Mononuclear cell (primary cell): ENCODE results near the gene DSC2. TPM values are rescaled to one million over a fixed set of nuclear protein-coding genes. Genes with fewer than 3 reads are reported as not detected.
"Not testable (repeated sequence)": the region's sequence is repeated elsewhere in the genome, so short reads cannot be mapped to it uniquely, and the experiment has no call there.

Experiments used
- H3K27me3 ChIP-seq: 2 replicates; pipeline ENCODE4 v1.6.0; 2011; ENCODE audit warnings: low read length, control low read depth; ENCODE audit not compliant: insufficient read depth
- H3K4me1 ChIP-seq: 2 replicates; pipeline ENCODE4 v1.5.1; 2011; ENCODE audit warnings: mild to moderate bottlenecking, low read length, control low read depth; ENCODE audit not compliant: insufficient read depth
- H3K4me3 ChIP-seq: 2 replicates; pipeline ENCODE4 v1.5.1; 2011; ENCODE audit warnings: mild to moderate bottlenecking, low read length, moderate library complexity
- H3K9me3 ChIP-seq: 2 replicates; pipeline ENCODE4 v1.5.1; 2011; ENCODE audit warnings: low read depth, mild to moderate bottlenecking, control low read depth, low read length
- total RNA-seq: library from RNA; depleted of rRNA; stranded (reverse); fragments of >200 nt; gene quantifications from one replicate; pipeline ENCODE4 v1.2.3, GENCODE V29; 2012

The DSC2 gene
- total RNA-seq, 1 donor = 8.1 TPM

- no peak within 1 kb of the TSS for H3K4me3 ChIP-seq
- peaks cover 61% of the 10 kb centered on the region for H3K27me3 ChIP-seq
- H3K4me1 ChIP-seq = no peaks in the 10 kb centered on the region
- H3K9me3 ChIP-seq = no peaks in the 10 kb centered on the region
Observed at GRCh38 chr18:31042406-31043181, 59.6 kb downstream of the DSC2 start, which contains the start of gene DSC3. TSS of gene DSC3 (minus strand) at chr18:31042742. CDS start at chr18:31042660, 82 bp downstream.

GRCh38 chr18:31042084-31042405 lies 60.2 kb downstream of the DSC2 start:
- Histone ChIP-seq H3K4me3 (no peak overlapping the region), H3K9me3 (no peaks in the 10 kb centered on the region), H3K4me1 (no peaks in the 10 kb centered on the region), H3K27me3 (peaks cover 61% of the 10 kb centered on the region)

GRCh38 chr18:31041271-31042083 lies 60.7 kb downstream of the DSC2 start:
- Histone ChIP-seq H3K9me3 (no peaks in the 10 kb centered on the region), H3K4me1 (no peaks in the 10 kb centered on the region), H3K27me3 (peaks cover 61% of the 10 kb centered on the region), H3K4me3 (no peak overlapping the region)

- peaks cover 61% of the 10 kb centered on the region for H3K27me3 ChIP-seq
- H3K4me1 ChIP-seq = no peaks in the 10 kb centered on the region
- H3K9me3 ChIP-seq = no peaks in the 10 kb centered on the region
- no peak overlapping the region for H3K4me3 ChIP-seq
Observed at GRCh38 chr18:31040686-31041270, 61.4 kb downstream of the DSC2 start.

- Histone ChIP-seq H3K4me1 (no peaks in the 10 kb centered on the region), H3K9me3 (no peaks in the 10 kb centered on the region), H3K4me3 (no peak overlapping the region)
Observed at GRCh38 chr18:31039426-31039825, 62.8 kb downstream of the DSC2 start.

GRCh38 chr18:31037686-31038085 lies 64.5 kb downstream of the DSC2 start:
- not testable (repeated sequence) for H3K4me3 ChIP-seq, H3K4me1 ChIP-seq, H3K9me3 ChIP-seq
- H3K27me3 ChIP-seq = peaks cover 37% of the 10 kb centered on the region

More at GRCh38 chr18:31039426-31039825, 62.8 kb downstream of the DSC2 start:
- peaks cover 55% of the 10 kb centered on the region for H3K27me3 ChIP-seq

GRCh38 chr18:31034541-31034940 lies 67.7 kb downstream of the DSC2 start:
- Histone ChIP-seq H3K27me3 (peaks cover 6% of the 10 kb centered on the region), H3K4me3 (no peak overlapping the region), H3K9me3 (no peaks in the 10 kb centered on the region), H3K4me1 (no peaks in the 10 kb centered on the region)

- H3K4me1 ChIP-seq = no peaks in the 10 kb centered on the region
- no peaks in the 10 kb centered on the region for H3K27me3 ChIP-seq
- no peaks in the 10 kb centered on the region for H3K9me3 ChIP-seq
- H3K4me3 ChIP-seq = no peak overlapping the region
Observed at GRCh38 chr18:31030574-31031278, 71.5 kb downstream of the DSC2 start.

- Histone ChIP-seq H3K27me3 (no peaks in the 10 kb centered on the region), H3K4me3 (no peak overlapping the region), H3K4me1 (no peaks in the 10 kb centered on the region), H3K9me3 (no peaks in the 10 kb centered on the region)
Observed at GRCh38 chr18:31015715-31016434, 86.3 kb downstream of the DSC2 start.

- not testable (repeated sequence) for H3K27me3 ChIP-seq, H3K4me3 ChIP-seq
Observed at GRCh38 chr18:31011455-31011854, 90.8 kb downstream of the DSC2 start.

GRCh38 chr18:31010601-31011000 lies 91.6 kb downstream of the DSC2 start:
- Histone ChIP-seq H3K9me3 (no peaks in the 10 kb centered on the region), H3K27me3 (no peaks in the 10 kb centered on the region), H3K4me3 (no peak overlapping the region)

More at GRCh38 chr18:31011455-31011854, 90.8 kb downstream of the DSC2 start:
- H3K4me1 ChIP-seq, H3K9me3 ChIP-seq: not testable (repeated sequence)

More at GRCh38 chr18:31010601-31011000, 91.6 kb downstream of the DSC2 start:
- no peaks in the 10 kb centered on the region for H3K4me1 ChIP-seq
